ENCODE data around the gene BCAS1.

DNA sequence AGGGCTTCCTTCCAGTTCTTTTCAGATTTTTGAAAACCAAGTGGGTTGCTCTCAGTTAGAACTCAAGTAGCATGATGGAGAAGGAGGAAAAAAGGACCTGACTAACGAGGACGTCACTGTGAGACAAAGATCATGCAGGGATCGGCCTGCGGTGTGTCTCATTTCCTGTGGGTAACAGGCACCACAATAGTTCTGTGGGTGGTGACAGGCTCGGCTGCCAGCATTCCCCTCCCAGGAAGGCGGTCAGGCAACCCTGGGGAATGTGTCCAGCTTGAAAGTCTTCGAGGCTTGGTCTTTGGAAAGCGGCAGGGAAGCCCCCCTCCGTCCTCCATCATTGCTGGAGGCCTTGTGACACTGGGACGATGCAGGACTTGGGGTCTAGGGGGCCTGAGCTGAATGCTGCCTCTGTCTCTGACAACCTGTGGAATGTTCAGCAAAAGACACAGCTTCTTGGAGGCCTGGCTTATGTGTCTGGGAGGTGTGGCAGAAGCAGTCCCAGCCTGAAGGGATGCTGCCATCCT is 121.0 kb downstream of the BCAS1 start:
- TF ChIP-seq POLR2A (IDR thresholded peaks at IDR 0.05): no peak
- TF ChIP-seq, protein P1, sequence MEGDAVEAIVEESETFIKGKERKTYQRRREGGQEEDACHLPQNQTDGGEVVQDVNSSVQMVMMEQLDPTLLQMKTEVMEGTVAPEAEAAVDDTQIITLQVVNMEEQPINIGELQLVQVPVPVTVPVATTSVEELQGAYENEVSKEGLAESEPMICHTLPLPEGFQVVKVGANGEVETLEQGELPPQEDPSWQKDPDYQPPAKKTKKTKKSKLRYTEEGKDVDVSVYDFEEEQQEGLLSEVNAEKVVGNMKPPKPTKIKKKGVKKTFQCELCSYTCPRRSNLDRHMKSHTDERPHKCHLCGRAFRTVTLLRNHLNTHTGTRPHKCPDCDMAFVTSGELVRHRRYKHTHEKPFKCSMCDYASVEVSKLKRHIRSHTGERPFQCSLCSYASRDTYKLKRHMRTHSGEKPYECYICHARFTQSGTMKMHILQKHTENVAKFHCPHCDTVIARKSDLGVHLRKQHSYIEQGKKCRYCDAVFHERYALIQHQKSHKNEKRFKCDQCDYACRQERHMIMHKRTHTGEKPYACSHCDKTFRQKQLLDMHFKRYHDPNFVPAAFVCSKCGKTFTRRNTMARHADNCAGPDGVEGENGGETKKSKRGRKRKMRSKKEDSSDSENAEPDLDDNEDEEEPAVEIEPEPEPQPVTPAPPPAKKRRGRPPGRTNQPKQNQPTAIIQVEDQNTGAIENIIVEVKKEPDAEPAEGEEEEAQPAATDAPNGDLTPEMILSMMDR (IDR thresholded peaks at IDR 0.05): no peak

Measured in body of pancreas (tissue), 4 donors.